ENCODE data around the gene ELMOD3. TPM values are rescaled to one million over a fixed set of nuclear protein-coding genes. Genes with fewer than 3 reads are reported as not detected.

The ELMOD3 gene
- total RNA-seq, 1 experiment from 2014 or later: 10.3 TPM

- intact Hi-C loops (cut with micrococcal nuclease; ENCODE audit: unreplicated experiment): no loop called here
- H3K36me3 ChIP-seq (ENCODE audit: control insufficient read depth, insufficient read depth, low read length): no peaks in the 10 kb centered on the region
- Mint-ChIP-seq H3K36me3 (ENCODE audit: insufficient read depth, unreplicated experiment) (no peaks in the 10 kb centered on the region), H3K4me1 (ENCODE audit: low read depth, unreplicated experiment) (peaks cover 7% of the 10 kb centered on the region), H3K27ac (ENCODE audit: unreplicated experiment) (no peak overlapping the region), H3K4me3 (ENCODE audit: unreplicated experiment) (no peak overlapping the region), H3K9me3 (ENCODE audit: unreplicated experiment) (peaks cover 21% of the 10 kb centered on the region), H3K27me3 (ENCODE audit: insufficient read depth, unreplicated experiment) (no peaks in the 10 kb centered on the region)
- BruUV-seq (replicated peaks): no TSS peak
- H3K4me1 ChIP-seq: no peaks in the 10 kb centered on the region; the same call in 1 of the 2 replicates
- TF ChIP-seq CTCF (IDR thresholded peaks at IDR 0.05; ENCODE audit: insufficient read depth in 1 of 2, low read depth in 1 of 2, low read length in 1 of 2, severe bottlenecking in 1 of 2, unreplicated experiment in 1 of 2): no peak
- H3K4me3 ChIP-seq (ENCODE audit: low read depth, low read length): no peak overlapping the region
- DNase-seq: no peak
- ChIA-PET CTCF (no interaction called here), POLR2A (no interaction called here)
- H3K9me3 ChIP-seq: peaks cover 13% of the 10 kb centered on the region
- H3K27me3 ChIP-seq (replicated peaks; ENCODE audit: control insufficient read depth, insufficient read depth, low read length): no peaks in the 10 kb centered on the region
These were observed 50.9 kb downstream of the ELMOD3 start for GRCh38 chr2:85405201-85406059.

- H3K4me3 ChIP-seq (ENCODE audit: low read depth, low read length): no peak within 1 kb of the TSS
- Mint-ChIP-seq H3K4me1 (ENCODE audit: low read depth, unreplicated experiment) (peaks cover 9% of the 10 kb centered on the region), H3K4me3 (ENCODE audit: unreplicated experiment) (no peak within 1 kb of the TSS), H3K27ac (ENCODE audit: unreplicated experiment) (no peak within 1 kb of the TSS), H3K9me3 (ENCODE audit: unreplicated experiment) (no peaks in the 10 kb centered on the region), H3K27me3 (ENCODE audit: insufficient read depth, unreplicated experiment) (no peaks in the 10 kb centered on the region), H3K36me3 (ENCODE audit: insufficient read depth, unreplicated experiment) (no peaks in the 10 kb centered on the region)
- H3K27me3 ChIP-seq (replicated peaks; ENCODE audit: control insufficient read depth, insufficient read depth, low read length): no peaks in the 10 kb centered on the region
- H3K9me3 ChIP-seq: no peaks in the 10 kb centered on the region
- no peaks in the 10 kb centered on the region for H3K36me3 ChIP-seq (ENCODE audit: control insufficient read depth, insufficient read depth, low read length)
- DNase-seq: peak in 1 of 2 experiments; percentile 24
- POLR2A ChIA-PET: no interaction called here
- BruUV-seq (replicated peaks): no TSS peak
- intact Hi-C loops (cut with micrococcal nuclease; ENCODE audit: unreplicated experiment): loop anchor here (10.0 kb wide), 1 partner anchor 345 kb away; no protein-coding TSS in a partner anchor
- H3K4me1 ChIP-seq: no peaks in the 10 kb centered on the region; the same call in 1 of the 2 replicates
- CTCF ChIA-PET: no interaction called here
- no peak for TF ChIP-seq CTCF (IDR thresholded peaks at IDR 0.05; ENCODE audit: insufficient read depth in 1 of 2, low read depth in 1 of 2, low read length in 1 of 2, severe bottlenecking in 1 of 2, unreplicated experiment in 1 of 2)
These were observed 55.4 kb downstream of the ELMOD3 start, which contains the start of gene CAPG for GRCh38 chr2:85409845-85410583. TSS of gene CAPG (minus strand) at chr2:85410366. CDS start at chr2:85402145, 8,221 bp downstream.

- no TSS peak for BruUV-seq (replicated peaks)
- no peak overlapping the region for H3K4me3 Mint-ChIP-seq (ENCODE audit: unreplicated experiment)
- no peaks in the 10 kb centered on the region for H3K36me3 ChIP-seq (ENCODE audit: control insufficient read depth, insufficient read depth, low read length)
- H3K4me1 Mint-ChIP-seq (ENCODE audit: low read depth, unreplicated experiment): peaks cover 9% of the 10 kb centered on the region
- no peaks in the 10 kb centered on the region for H3K27me3 ChIP-seq (replicated peaks; ENCODE audit: control insufficient read depth, insufficient read depth, low read length)
- no peak overlapping the region for H3K27ac Mint-ChIP-seq (ENCODE audit: unreplicated experiment)
- TF ChIP-seq CTCF (IDR thresholded peaks at IDR 0.05; ENCODE audit: insufficient read depth in 1 of 2, low read depth in 1 of 2, low read length in 1 of 2, severe bottlenecking in 1 of 2, unreplicated experiment in 1 of 2): no peak
- ChIA-PET CTCF (no interaction called here), POLR2A (no interaction called here)
- H3K36me3 Mint-ChIP-seq (ENCODE audit: insufficient read depth, unreplicated experiment): no peaks in the 10 kb centered on the region
- no peak for DNase-seq
- no peaks in the 10 kb centered on the region for H3K27me3 Mint-ChIP-seq (ENCODE audit: insufficient read depth, unreplicated experiment)
- H3K4me3 ChIP-seq (ENCODE audit: low read depth, low read length): no peak overlapping the region
- no peaks in the 10 kb centered on the region for H3K9me3 Mint-ChIP-seq (ENCODE audit: unreplicated experiment)
- H3K4me1 ChIP-seq: no peaks in the 10 kb centered on the region; the same call in 1 of the 2 replicates
- H3K9me3 ChIP-seq: no peaks in the 10 kb centered on the region
- intact Hi-C loops (cut with micrococcal nuclease; ENCODE audit: unreplicated experiment): loop anchor here (10.0 kb wide), 1 partner anchor 346 kb away; no protein-coding TSS in a partner anchor
These were observed 56.2 kb downstream of the ELMOD3 start for GRCh38 chr2:85410584-85411404.

Measured in Caco-2 (cell line).